ENCODE data around the gene CDH19.

CDH19 gene

DNA sequence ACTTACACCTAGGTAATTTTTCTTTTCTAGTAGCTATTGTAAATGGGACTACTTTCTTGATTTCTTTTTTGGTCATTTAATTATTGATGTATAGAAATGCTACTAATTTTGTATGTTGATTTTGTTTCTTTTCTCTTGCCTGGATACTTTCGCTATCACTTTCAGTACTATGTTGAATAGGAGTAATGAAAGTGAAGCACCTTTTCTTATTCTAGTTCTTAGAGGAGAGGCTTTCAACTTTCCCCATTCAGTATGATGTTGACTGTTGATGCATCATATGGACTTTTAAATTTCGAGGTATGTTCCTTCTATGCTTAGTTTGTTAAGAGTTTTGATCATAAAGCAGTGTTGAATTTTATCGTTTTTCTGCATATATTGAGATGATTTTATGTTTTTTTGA, 142.5 kb downstream of the CDH19 start:
- in situ Hi-C loops (cut with MboI; ENCODE audit: low sequenced_read_pairs): no loop called here

- in situ Hi-C loops (cut with MboI; ENCODE audit: low sequenced_read_pairs): no loop called here
Observed at GRCh38 chr18:66457245-66457644, 146.6 kb downstream of the CDH19 start.
